Osteocyte (in vitro differentiated cells): ENCODE measurements around the gene MED31. TPM values are rescaled to one million over a fixed set of nuclear protein-coding genes. Genes with fewer than 3 reads are reported as not detected.

ENCODE experiments used
- DNase-seq: peaks from one replicate; pipeline ENCODE4 v3.0.0; 2021; ENCODE audit warnings: mixed read lengths; ENCODE audit not compliant: unreplicated experiment; ENCODE audit errors: extremely low spot score
- H3K27ac Mint-ChIP-seq: one replicate; pipeline ENCODE4 v1.8.0; 2021; ENCODE audit warnings: mild to moderate bottlenecking, mixed read lengths; ENCODE audit not compliant: unreplicated experiment
- H3K27me3 Mint-ChIP-seq: one replicate; pipeline ENCODE4 v1.8.0; 2021; ENCODE audit warnings: mixed read lengths; ENCODE audit not compliant: unreplicated experiment
- H3K36me3 Mint-ChIP-seq: one replicate; pipeline ENCODE4 v1.8.0; 2021; ENCODE audit warnings: mixed read lengths; ENCODE audit not compliant: unreplicated experiment
- H3K4me1 Mint-ChIP-seq: one replicate; pipeline ENCODE4 v1.8.0; 2021; ENCODE audit warnings: mixed read lengths; ENCODE audit not compliant: unreplicated experiment
- H3K4me3 Mint-ChIP-seq: one replicate; pipeline ENCODE4 v1.8.0; 2021; ENCODE audit warnings: mild to moderate bottlenecking, moderate library complexity, mixed read lengths; ENCODE audit not compliant: unreplicated experiment
- H3K9me3 Mint-ChIP-seq: one replicate; pipeline ENCODE4 v1.8.0; 2021; ENCODE audit warnings: mixed read lengths; ENCODE audit not compliant: unreplicated experiment
- CTCF ChIP-seq: fragments of 200-600 bp; sonication (generic); IDR thresholded peaks from 2 replicates; pipeline ENCODE4 v1.5.0; 2021; ENCODE audit warnings: antibody characterized with exemption, mild to moderate bottlenecking, moderate library complexity
- total RNA-seq: library from RNA; stranded (reverse); gene quantifications from 2 replicates; pipeline ENCODE4 v1.2.1, GENCODE V29; 2021

The MED31 gene
- total RNA-seq, 1 donor from 2014 or later, result 17.4 TPM

- Mint-ChIP-seq H3K4me1 (peaks cover 37% of the 10 kb centered on the region), H3K27me3 (no peaks in the 10 kb centered on the region), H3K27ac (peak overlapping the region; percentile 50), H3K4me3 (peak overlapping the region; percentile 93), H3K9me3 (peaks cover 4% of the 10 kb centered on the region), H3K36me3 (peaks cover 19% of the 10 kb centered on the region)
- DNase-seq, result no peak
- no peak for TF ChIP-seq CTCF
These were observed 13.1 kb downstream of the MED31 start for GRCh38 chr17:6638046-6638908.

- TF ChIP-seq CTCF, result no peak
- no peak for DNase-seq
- Mint-ChIP-seq H3K27ac (no peak overlapping the region), H3K4me1 (peaks cover 30% of the 10 kb centered on the region), H3K27me3 (no peaks in the 10 kb centered on the region), H3K9me3 (peaks cover 5% of the 10 kb centered on the region), H3K4me3 (no peak overlapping the region), H3K36me3 (peaks cover 21% of the 10 kb centered on the region)
These were observed 14.0 kb downstream of the MED31 start for GRCh38 chr17:6637458-6637840.

- Mint-ChIP-seq H3K4me3 (no peak overlapping the region), H3K27me3 (no peaks in the 10 kb centered on the region), H3K4me1 (peaks cover 25% of the 10 kb centered on the region), H3K27ac (no peak overlapping the region), H3K36me3 (peaks cover 26% of the 10 kb centered on the region), H3K9me3 (peaks cover 5% of the 10 kb centered on the region)
- TF ChIP-seq CTCF, result no peak
- DNase-seq, result no peak
These were observed 14.6 kb downstream of the MED31 start for GRCh38 chr17:6636616-6637457.

GRCh38 chr17:6636105-6636504, 15.3 kb downstream of the MED31 start:
- no peak for TF ChIP-seq CTCF
- no peak overlapping the region for H3K27ac Mint-ChIP-seq
- peaks cover 31% of the 10 kb centered on the region for H3K36me3 Mint-ChIP-seq
- peaks cover 19% of the 10 kb centered on the region for H3K4me1 Mint-ChIP-seq
- H3K9me3 Mint-ChIP-seq, result peaks cover 5% of the 10 kb centered on the region
- H3K27me3 Mint-ChIP-seq, result no peaks in the 10 kb centered on the region
- H3K4me3 Mint-ChIP-seq, result no peak overlapping the region
- DNase-seq, result no peak

GRCh38 chr17:6633263-6633662, 18.1 kb downstream of the MED31 start:
- Mint-ChIP-seq H3K9me3 (peaks cover 5% of the 10 kb centered on the region), H3K4me3 (no peak overlapping the region), H3K27me3 (no peaks in the 10 kb centered on the region), H3K36me3 (peaks cover 49% of the 10 kb centered on the region), H3K27ac (no peak overlapping the region), H3K4me1 (peaks cover 4% of the 10 kb centered on the region)
- TF ChIP-seq CTCF, result no peak
- DNase-seq, result no peak
